Suprapubic skin (tissue), 3 donors: Measurements from ENCODE around the gene NTM.

Source experiments
- CTCF ChIP-seq, 2 donors: fragments of 200-600 bp in 1 of 2; fragments of 450-650 bp in 1 of 2; sonication (generic) in 1 of 2; IDR thresholded peaks; one replicate each; pipeline ENCODE4 v1.5.1; 2016 to 2019; ENCODE audit warnings: antibody characterized with exemption in 2 of 2, mild to moderate bottlenecking in 1 of 2, moderate library complexity in 1 of 2
- POLR2A ChIP-seq, 2 donors: fragments of 450-650 bp; IDR thresholded peaks; one replicate each; pipeline ENCODE4 v1.6.1; 2017; ENCODE audit warnings: antibody characterized with exemption in 2 of 2, mild to moderate bottlenecking in 2 of 2, moderate library complexity in 2 of 2

GRCh38 chr11:131592734-131593133, 222.3 kb downstream of the NTM start:
- no peak for TF ChIP-seq CTCF (IDR thresholded peaks at IDR 0.05)
- TF ChIP-seq POLR2A (IDR thresholded peaks at IDR 0.05) = no peak
